ENCODE results near the gene NAALADL2.

Gene NAALADL2

DNA sequence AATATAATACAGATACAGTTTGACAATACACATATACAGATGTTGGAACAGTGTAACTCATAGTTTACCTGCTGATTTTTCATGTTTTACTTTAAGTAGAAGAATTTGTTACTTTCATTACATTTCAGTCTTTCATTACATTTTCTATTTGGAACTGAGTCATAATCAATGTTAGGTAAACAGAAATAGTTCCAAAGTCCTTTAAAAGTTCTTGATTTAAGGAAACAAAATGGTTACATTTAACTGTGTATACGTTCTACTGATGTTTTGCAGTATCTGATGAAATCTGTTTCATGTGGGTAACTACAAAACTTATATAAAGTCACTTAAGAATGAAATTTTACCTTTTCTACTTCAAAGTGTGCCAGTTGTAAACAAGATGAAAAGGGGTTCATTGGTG is 721.2 kb downstream of the NAALADL2 start:
- no peak overlapping the region for H3K27ac ChIP-seq
- H3K36me3 ChIP-seq (ENCODE audit: insufficient read depth): no peaks in the 10 kb centered on the region
- no peaks in the 10 kb centered on the region for H3K79me2 ChIP-seq (ENCODE audit: insufficient read depth, low read depth)
- H4K20me1 ChIP-seq (ENCODE audit: insufficient read depth): no peaks in the 10 kb centered on the region
- H3K27me3 ChIP-seq (ENCODE audit: insufficient read depth, low read depth): no peaks in the 10 kb centered on the region
- H3K4me1 ChIP-seq (ENCODE audit: low read depth, poor library complexity, severe bottlenecking): no peaks in the 10 kb centered on the region
- TF ChIP-seq, protein P1, sequence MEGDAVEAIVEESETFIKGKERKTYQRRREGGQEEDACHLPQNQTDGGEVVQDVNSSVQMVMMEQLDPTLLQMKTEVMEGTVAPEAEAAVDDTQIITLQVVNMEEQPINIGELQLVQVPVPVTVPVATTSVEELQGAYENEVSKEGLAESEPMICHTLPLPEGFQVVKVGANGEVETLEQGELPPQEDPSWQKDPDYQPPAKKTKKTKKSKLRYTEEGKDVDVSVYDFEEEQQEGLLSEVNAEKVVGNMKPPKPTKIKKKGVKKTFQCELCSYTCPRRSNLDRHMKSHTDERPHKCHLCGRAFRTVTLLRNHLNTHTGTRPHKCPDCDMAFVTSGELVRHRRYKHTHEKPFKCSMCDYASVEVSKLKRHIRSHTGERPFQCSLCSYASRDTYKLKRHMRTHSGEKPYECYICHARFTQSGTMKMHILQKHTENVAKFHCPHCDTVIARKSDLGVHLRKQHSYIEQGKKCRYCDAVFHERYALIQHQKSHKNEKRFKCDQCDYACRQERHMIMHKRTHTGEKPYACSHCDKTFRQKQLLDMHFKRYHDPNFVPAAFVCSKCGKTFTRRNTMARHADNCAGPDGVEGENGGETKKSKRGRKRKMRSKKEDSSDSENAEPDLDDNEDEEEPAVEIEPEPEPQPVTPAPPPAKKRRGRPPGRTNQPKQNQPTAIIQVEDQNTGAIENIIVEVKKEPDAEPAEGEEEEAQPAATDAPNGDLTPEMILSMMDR (conservative IDR thresholded peaks at IDR 0.05; ENCODE audit: low read depth, low read length): no peak
- no peak overlapping the region for H3K9ac ChIP-seq
- H3K4me3 ChIP-seq (IDR thresholded peaks at IDR 0.05; ENCODE audit: insufficient read depth, low read depth, low read length): no peak overlapping the region
- H3K4me2 ChIP-seq: no peak overlapping the region
- no peak overlapping the region for H2AFZ ChIP-seq (ENCODE audit: low read depth)

DNA sequence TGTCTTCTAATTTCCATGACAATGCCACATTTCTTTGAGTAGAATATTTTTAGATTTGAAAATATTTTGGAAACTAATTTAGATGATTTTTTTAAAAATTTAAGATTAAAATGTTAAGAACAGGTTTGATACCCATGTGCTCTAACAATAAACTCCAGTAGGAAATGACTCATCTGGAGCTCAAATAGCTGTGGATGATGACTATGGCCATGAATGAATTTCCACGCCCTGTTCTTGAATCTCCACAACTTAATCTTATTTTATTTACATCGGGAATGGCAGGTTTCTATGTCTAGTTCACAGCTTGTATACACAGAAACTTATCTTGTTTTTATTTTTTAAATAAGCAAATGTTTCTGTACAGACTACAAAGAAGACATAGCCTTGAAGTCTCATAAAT is 726.8 kb downstream of the NAALADL2 start:
- TF ChIP-seq, protein P1 (conservative IDR thresholded peaks at IDR 0.05; ENCODE audit: low read depth, low read length): no peak
- no peaks in the 10 kb centered on the region for H3K4me1 ChIP-seq (ENCODE audit: low read depth, poor library complexity, severe bottlenecking)
- no peak overlapping the region for H3K4me2 ChIP-seq
- H3K27me3 ChIP-seq (ENCODE audit: insufficient read depth, low read depth): no peaks in the 10 kb centered on the region
- H4K20me1 ChIP-seq (ENCODE audit: insufficient read depth): no peaks in the 10 kb centered on the region
- H3K27ac ChIP-seq: no peak overlapping the region
- no peaks in the 10 kb centered on the region for H3K36me3 ChIP-seq (ENCODE audit: insufficient read depth)
- H3K4me3 ChIP-seq (IDR thresholded peaks at IDR 0.05; ENCODE audit: insufficient read depth, low read depth, low read length): no peak overlapping the region
- no peak overlapping the region for H3K9ac ChIP-seq
- no peaks in the 10 kb centered on the region for H3K79me2 ChIP-seq (ENCODE audit: insufficient read depth, low read depth)
- H2AFZ ChIP-seq (ENCODE audit: low read depth): no peak overlapping the region

DNA sequence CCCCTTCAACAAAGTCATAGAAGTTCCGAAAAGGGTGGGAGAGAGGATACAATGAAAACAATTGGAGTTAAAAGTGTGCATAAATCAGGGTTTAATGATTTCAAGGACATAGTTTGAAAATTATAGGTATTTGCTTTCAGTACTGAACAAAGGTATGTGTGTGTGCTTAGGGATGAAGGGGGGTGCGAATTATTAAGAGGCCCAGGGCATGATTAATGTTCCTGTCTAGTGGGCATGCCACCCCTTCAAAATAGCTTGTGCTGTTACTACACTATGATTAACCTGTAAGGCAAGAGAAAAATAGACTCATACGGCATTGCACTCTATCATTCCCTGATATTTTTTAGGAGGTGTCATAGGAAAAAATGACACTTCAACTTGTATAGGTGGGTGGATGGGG is 731.6 kb downstream of the NAALADL2 start:
- no peaks in the 10 kb centered on the region for H3K4me1 ChIP-seq (ENCODE audit: low read depth, poor library complexity, severe bottlenecking)

DNA sequence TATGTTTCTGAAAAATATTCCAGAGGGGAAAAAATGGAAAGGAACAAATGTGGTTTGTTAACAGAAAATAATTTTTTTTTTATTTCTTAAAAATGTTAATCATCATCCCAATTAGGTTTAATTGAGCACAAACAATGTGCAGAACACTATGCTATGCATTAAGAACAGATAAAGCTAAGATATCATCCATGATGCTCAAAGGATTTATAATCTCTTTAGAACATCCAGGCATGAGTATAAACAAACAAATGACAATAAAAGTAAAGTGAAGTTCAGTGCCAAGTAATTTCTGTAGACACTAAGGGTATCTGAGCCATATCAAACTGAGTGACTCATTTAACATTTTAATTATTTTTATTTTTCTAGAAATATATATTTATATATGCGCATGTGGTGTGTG is 732.2 kb downstream of the NAALADL2 start:
- Histone ChIP-seq H3K4me3 (IDR thresholded peaks at IDR 0.05; ENCODE audit: insufficient read depth, low read depth, low read length) (no peak overlapping the region), H3K4me2 (no peak overlapping the region), H3K36me3 (ENCODE audit: insufficient read depth) (no peaks in the 10 kb centered on the region), H3K27me3 (ENCODE audit: insufficient read depth, low read depth) (no peaks in the 10 kb centered on the region), H4K20me1 (ENCODE audit: insufficient read depth) (no peaks in the 10 kb centered on the region), H3K9ac (no peak overlapping the region), H3K79me2 (ENCODE audit: insufficient read depth, low read depth) (no peaks in the 10 kb centered on the region), H3K27ac (no peak overlapping the region), H3K4me1 (ENCODE audit: low read depth, poor library complexity, severe bottlenecking) (no peaks in the 10 kb centered on the region), H2AFZ (ENCODE audit: low read depth) (no peak overlapping the region)
- TF ChIP-seq, protein P1 (conservative IDR thresholded peaks at IDR 0.05; ENCODE audit: low read depth, low read length): no peak

More for the DNA sequence above, 731.6 kb downstream of the NAALADL2 start:
- H3K9ac ChIP-seq: no peak overlapping the region
- no peak overlapping the region for H2AFZ ChIP-seq (ENCODE audit: low read depth)
- H3K4me2 ChIP-seq: no peak overlapping the region
- no peaks in the 10 kb centered on the region for H3K36me3 ChIP-seq (ENCODE audit: insufficient read depth)
- no peaks in the 10 kb centered on the region for H4K20me1 ChIP-seq (ENCODE audit: insufficient read depth)
- TF ChIP-seq, protein P1 (conservative IDR thresholded peaks at IDR 0.05; ENCODE audit: low read depth, low read length): no peak
- no peak overlapping the region for H3K4me3 ChIP-seq (IDR thresholded peaks at IDR 0.05; ENCODE audit: insufficient read depth, low read depth, low read length)
- no peaks in the 10 kb centered on the region for H3K27me3 ChIP-seq (ENCODE audit: insufficient read depth, low read depth)
- no peaks in the 10 kb centered on the region for H3K79me2 ChIP-seq (ENCODE audit: insufficient read depth, low read depth)
- no peak overlapping the region for H3K27ac ChIP-seq
